ENCODE data around the gene MAD2L2. TPM values are rescaled to one million over a fixed set of nuclear protein-coding genes. Genes with fewer than 3 reads are reported as not detected.

Gene MAD2L2
- total and polyA plus RNA-seq, 9 of the 15 experiments (the other 6 are each of a cell fraction or from before 2014, with no cell fraction given): 12.4 to 286 (median 143) TPM

DNA sequence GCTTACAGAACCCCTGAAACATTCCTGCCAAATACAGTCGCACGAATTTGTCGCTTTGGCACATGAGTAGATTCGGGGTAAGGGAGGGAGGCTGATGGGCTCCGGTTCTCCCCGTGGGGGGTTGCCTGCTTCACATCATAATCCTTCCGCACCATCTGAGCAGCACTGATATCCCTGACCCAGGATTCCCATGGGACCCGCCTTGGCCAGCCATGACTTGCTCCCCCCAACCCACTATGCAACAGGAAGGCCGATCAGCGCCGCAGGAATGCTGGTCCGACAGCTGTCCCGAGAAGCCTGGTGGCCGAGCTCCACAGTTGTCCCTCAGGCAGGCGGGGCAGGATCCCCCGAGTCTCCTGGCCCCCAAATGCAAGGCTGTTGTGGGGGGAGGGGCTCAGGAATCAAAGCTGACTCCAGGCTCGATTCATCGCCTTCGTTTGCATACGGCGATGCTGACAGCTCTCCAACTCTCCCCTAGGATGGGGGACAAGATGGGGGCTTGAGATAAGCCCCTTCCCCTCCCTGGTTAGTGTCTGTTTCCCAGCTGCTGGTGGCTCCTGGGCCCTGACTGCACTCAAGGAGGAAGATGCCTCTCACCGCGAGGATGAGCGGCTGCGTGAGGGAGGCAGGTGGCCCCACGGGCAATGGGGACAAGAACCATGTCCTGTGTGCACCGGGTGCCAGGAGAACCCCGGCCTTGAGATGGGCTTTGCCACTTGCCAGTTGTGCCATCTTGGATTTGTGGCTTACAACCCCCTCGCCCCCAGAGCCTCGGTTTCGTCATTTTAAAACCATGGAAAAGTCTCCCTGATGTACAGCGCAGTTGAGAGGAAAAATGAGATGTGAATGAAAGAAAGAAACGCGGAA, 19.9 kb upstream of the MAD2L2 start (continued):
- TF ChIP-seq TCF3 (CRISPR knock-in tag; IDR thresholded peaks at IDR 0.05) (peak; percentile 51), CREM (IDR thresholded peaks at IDR 0.05; ENCODE audit: low read depth) (0 out of 2 replicates have a peak, but pooled peaks have one; percentile 4), POLR2AphosphoS5 (IDR thresholded peaks at IDR 0.05; ENCODE audit: control insufficient read depth, insufficient read depth, low read depth, low read length) (no peak), NFRKB (IDR thresholded peaks at IDR 0.05; ENCODE audit: low read depth) (no peak), TAL1 (IDR thresholded peaks at IDR 0.05) (0 out of 2 replicates have a peak, but pooled peaks have one; percentile 6), XRCC3 (IDR thresholded peaks at IDR 0.05) (no peak), BMI1 (IDR thresholded peaks at IDR 0.05; ENCODE audit: low read length) (no peak)
- TF ChIP-seq, protein P1, sequence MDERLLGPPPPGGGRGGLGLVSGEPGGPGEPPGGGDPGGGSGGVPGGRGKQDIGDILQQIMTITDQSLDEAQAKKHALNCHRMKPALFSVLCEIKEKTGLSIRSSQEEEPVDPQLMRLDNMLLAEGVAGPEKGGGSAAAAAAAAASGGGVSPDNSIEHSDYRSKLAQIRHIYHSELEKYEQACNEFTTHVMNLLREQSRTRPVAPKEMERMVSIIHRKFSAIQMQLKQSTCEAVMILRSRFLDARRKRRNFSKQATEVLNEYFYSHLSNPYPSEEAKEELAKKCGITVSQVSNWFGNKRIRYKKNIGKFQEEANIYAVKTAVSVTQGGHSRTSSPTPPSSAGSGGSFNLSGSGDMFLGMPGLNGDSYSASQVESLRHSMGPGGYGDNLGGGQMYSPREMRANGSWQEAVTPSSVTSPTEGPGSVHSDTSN (CRISPR knock-in tag; IDR thresholded peaks at IDR 0.05; ENCODE audit: low read depth): no peak
- TF ChIP-seq, protein P1 (tag; conservative IDR thresholded peaks at IDR 0.05; ENCODE audit: low read depth): no peak
